Measurements from ENCODE around the gene MRAP2. TPM values are rescaled to one million over a fixed set of nuclear protein-coding genes. Genes with fewer than 3 reads are reported as not detected.

Gene MRAP2
- total RNA-seq, 1 experiment from 2014 or later, result 4.9 TPM

GRCh38 chr6:84062519-84063154 is 29.1 kb downstream of the MRAP2 start:
- ATAC-seq (peak; percentile 56), DNase-seq (ENCODE audit: low spot score) (no peak)
- ChIA-PET CTCF (interaction anchor here (1.0 to 1.3 kb wide), 2 partner anchors 10 to 12 kb away, joined by 3 to 10 read pairs; no protein-coding TSS in a partner anchor), POLR2A (no interaction called here)
- Mint-ChIP-seq H3K27ac (peak overlapping the region; percentile 88), H3K4me1 (peaks cover 31% of the 10 kb centered on the region), H3K27me3 (ENCODE audit: low read depth) (no peaks in the 10 kb centered on the region), H3K4me3 (no peak overlapping the region), H3K36me3 (0 out of 2 replicates have a peak, but pooled peaks cover 3% of the 10 kb centered on the region), H3K9me3 (no peaks in the 10 kb centered on the region)
- TF ChIP-seq ZNF423 (CRISPR knock-in tag; IDR thresholded peaks at IDR 0.05) (no peak), ZNF281 (CRISPR knock-in tag; IDR thresholded peaks at IDR 0.05) (no peak), IRF2 (CRISPR knock-in tag; IDR thresholded peaks at IDR 0.05; ENCODE audit: borderline replicate concordance, low read depth) (no peak)

- H3K4me1 Mint-ChIP-seq, result peaks cover 20% of the 10 kb centered on the region
- H3K27me3 Mint-ChIP-seq (ENCODE audit: low read depth), result no peaks in the 10 kb centered on the region
- H3K9me3 Mint-ChIP-seq, result peaks cover 18% of the 10 kb centered on the region
- H3K4me3 Mint-ChIP-seq, result no peak overlapping the region
- CTCF ChIA-PET, result no interaction called here
- H3K36me3 Mint-ChIP-seq, result peaks cover 7% of the 10 kb centered on the region
- TF ChIP-seq ATF2 (CRISPR knock-in tag; IDR thresholded peaks at IDR 0.05; ENCODE audit: borderline replicate concordance, low read depth), result no peak
- TF ChIP-seq ATF6 (CRISPR knock-in tag; IDR thresholded peaks at IDR 0.05), result no peak
- no peak for TF ChIP-seq ZNF219 (CRISPR knock-in tag; IDR thresholded peaks at IDR 0.05; ENCODE audit: borderline replicate concordance)
- no peak for TF ChIP-seq ETV6 (CRISPR knock-in tag; IDR thresholded peaks at IDR 0.05)
- TF ChIP-seq FOXK1 (CRISPR knock-in tag; IDR thresholded peaks at IDR 0.05), result no peak
- TF ChIP-seq MXD4 (CRISPR knock-in tag; IDR thresholded peaks at IDR 0.05; ENCODE audit: borderline replicate concordance), result no peak
- TF ChIP-seq CBFB (CRISPR knock-in tag; IDR thresholded peaks at IDR 0.05; ENCODE audit: low read depth), result no peak
- no peak for TF ChIP-seq AFF4 (CRISPR knock-in tag; IDR thresholded peaks at IDR 0.05; ENCODE audit: borderline replicate concordance)
- no peak for TF ChIP-seq ZBTB43 (CRISPR knock-in tag; IDR thresholded peaks at IDR 0.05)
- TF ChIP-seq MYBL2 (CRISPR knock-in tag; IDR thresholded peaks at IDR 0.05), result no peak
- no peak for TF ChIP-seq GABPB1 (CRISPR knock-in tag; IDR thresholded peaks at IDR 0.05)
- no peak for TF ChIP-seq E2F5 (CRISPR knock-in tag; IDR thresholded peaks at IDR 0.05)
- no peak for TF ChIP-seq ZNF671 (CRISPR knock-in tag; IDR thresholded peaks at IDR 0.05)
- no peak overlapping the region for H3K27ac Mint-ChIP-seq
- DNase-seq (ENCODE audit: low spot score) (no peak), ATAC-seq (no peak)
- POLR2A ChIA-PET, result no interaction called here
Measured at GRCh38 chr6:84065693-84066290, 32.2 kb downstream of the MRAP2 start.

Data from WTC11 (cell line).